ENCODE results near the gene PDLIM4.

Gene PDLIM4

GRCh38 chr5:132267166-132267739 is 9.8 kb downstream of the PDLIM4 start:
- DNase-seq (ENCODE audit: low read depth), result no peak

GRCh38 chr5:132267931-132268768 is 10.7 kb downstream of the PDLIM4 start:
- DNase-seq (ENCODE audit: low read depth), result no peak

- DNase-seq (ENCODE audit: low read depth), result no peak
Measured at GRCh38 chr5:132268769-132269551, 11.5 kb downstream of the PDLIM4 start.

- DNase-seq (ENCODE audit: low read depth), result no peak
Measured at GRCh38 chr5:132269635-132270334, 12.3 kb downstream of the PDLIM4 start.

GRCh38 chr5:132270335-132270665 is 12.8 kb downstream of the PDLIM4 start:
- DNase-seq (ENCODE audit: low read depth), result no peak

GRCh38 chr5:132270706-132271105 is 13.2 kb downstream of the PDLIM4 start:
- DNase-seq (ENCODE audit: low read depth), result no peak

GRCh38 chr5:132271251-132272246 is 14.1 kb downstream of the PDLIM4 start:
- no peak for DNase-seq (ENCODE audit: low read depth)

GRCh38 chr5:132272311-132273210 is 15.1 kb downstream of the PDLIM4 start:
- peak; percentile 63 for DNase-seq (ENCODE audit: low read depth)

- DNase-seq (ENCODE audit: low read depth), result no peak
Measured at GRCh38 chr5:132273631-132274030, 16.1 kb downstream of the PDLIM4 start.

- no peak for DNase-seq (ENCODE audit: low read depth)
Measured at GRCh38 chr5:132274050-132274792, 16.7 kb downstream of the PDLIM4 start.

GRCh38 chr5:132275367-132276220 is 18.1 kb downstream of the PDLIM4 start:
- no peak for DNase-seq (ENCODE audit: low read depth)

GRCh38 chr5:132277256-132277655 is 19.8 kb downstream of the PDLIM4 start:
- no peak for DNase-seq (ENCODE audit: low read depth)

GRCh38 chr5:132277971-132278853 is 20.7 kb downstream of the PDLIM4 start:
- no peak for DNase-seq (ENCODE audit: low read depth)

GRCh38 chr5:132279801-132280200 is 22.3 kb downstream of the PDLIM4 start:
- no peak for DNase-seq (ENCODE audit: low read depth)

GRCh38 chr5:132280371-132281240 is 23.1 kb downstream of the PDLIM4 start:
- no peak for DNase-seq (ENCODE audit: low read depth)

- no peak for DNase-seq (ENCODE audit: low read depth)
Measured at GRCh38 chr5:132281856-132282614, 24.5 kb downstream of the PDLIM4 start.
